GM12873 (cell line): ENCODE measurements around the gene HEXA.

ENCODE experiments used
- TF ChIP-seq, protein P1 (sequence below): IDR thresholded peaks from 2 replicates; pipeline ENCODE4 v1.5.1; 2012; ENCODE audit warnings: low read depth, mild to moderate bottlenecking, moderate library complexity, low read length, control low read depth; ENCODE audit not compliant: insufficient read depth; ENCODE audit errors: missing control alignments

HEXA gene

DNA sequence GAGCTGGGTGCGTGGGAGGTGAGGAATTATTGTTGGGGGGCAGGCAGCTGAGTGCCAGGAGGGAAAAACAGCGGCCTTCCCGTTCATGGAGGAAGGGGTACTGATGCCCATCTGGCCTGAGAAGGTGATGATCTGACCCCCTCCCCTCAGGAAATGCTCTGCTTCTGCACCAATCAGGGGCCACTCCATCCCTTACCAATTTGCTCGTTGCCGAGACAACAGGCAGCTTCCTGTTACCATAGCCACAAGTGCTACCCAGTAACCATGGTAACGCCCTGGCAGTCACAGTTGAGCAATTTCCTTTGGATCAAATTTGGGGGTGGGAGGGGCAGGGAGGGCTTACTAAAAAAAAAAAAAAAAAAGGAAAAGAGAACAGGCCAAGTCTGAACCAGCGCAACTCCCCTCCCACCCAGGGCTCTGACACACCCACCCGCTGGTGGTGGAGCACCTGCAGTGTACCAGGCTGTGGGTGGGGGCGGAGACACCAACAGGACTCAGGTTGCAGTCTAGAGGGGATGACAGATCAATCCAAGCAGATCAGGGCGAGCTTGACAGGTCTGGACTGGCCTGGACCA is 69.5 kb downstream of the HEXA start:
- TF ChIP-seq, protein P1, sequence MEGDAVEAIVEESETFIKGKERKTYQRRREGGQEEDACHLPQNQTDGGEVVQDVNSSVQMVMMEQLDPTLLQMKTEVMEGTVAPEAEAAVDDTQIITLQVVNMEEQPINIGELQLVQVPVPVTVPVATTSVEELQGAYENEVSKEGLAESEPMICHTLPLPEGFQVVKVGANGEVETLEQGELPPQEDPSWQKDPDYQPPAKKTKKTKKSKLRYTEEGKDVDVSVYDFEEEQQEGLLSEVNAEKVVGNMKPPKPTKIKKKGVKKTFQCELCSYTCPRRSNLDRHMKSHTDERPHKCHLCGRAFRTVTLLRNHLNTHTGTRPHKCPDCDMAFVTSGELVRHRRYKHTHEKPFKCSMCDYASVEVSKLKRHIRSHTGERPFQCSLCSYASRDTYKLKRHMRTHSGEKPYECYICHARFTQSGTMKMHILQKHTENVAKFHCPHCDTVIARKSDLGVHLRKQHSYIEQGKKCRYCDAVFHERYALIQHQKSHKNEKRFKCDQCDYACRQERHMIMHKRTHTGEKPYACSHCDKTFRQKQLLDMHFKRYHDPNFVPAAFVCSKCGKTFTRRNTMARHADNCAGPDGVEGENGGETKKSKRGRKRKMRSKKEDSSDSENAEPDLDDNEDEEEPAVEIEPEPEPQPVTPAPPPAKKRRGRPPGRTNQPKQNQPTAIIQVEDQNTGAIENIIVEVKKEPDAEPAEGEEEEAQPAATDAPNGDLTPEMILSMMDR, result no peak

DNA sequence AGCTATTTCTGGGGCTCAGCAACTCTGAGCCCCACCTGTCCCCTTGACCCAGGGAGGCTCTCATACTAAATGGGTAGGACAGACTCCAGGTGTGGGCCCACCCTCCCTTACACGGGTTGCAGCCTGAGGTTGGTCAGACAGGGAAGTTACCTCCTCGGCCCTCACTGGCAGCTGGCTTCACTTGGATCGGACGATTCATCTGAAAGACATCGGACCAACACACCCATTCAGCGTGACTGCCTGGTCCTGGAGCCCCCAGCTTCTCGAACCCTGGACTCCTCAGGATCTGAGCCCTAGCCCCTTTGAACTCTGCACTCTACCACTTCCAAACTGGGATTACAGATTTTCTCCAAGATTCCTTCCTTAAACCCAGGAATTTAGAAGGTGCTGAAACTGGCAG is 71.2 kb downstream of the HEXA start:
- TF ChIP-seq, protein P1, result no peak

DNA sequence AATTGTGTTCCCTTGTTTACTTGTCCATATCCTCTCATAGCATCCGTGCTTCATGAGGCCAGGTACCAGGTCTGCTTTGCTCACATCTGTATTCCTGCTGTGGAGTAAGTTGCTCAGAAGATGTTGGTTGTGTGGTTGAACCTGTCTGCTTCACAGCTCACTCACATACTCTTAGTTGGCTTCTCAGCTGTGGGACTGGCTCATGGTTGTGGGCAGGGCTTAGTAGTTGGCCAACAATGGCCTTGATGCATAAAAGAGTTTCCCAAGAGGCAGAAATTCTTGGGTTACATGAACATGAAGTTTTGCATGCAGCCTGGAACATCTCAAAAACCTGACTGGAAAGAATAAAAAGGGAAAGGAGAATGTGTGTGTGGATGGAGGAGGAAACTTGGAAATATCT is 72.9 kb downstream of the HEXA start:
- TF ChIP-seq, protein P1, result no peak
